Breast epithelium (tissue), 3 donors: ENCODE results near the gene SCAF4.

Experiments
- POLR2AphosphoS5 ChIP-seq, 3 donors: sonication (generic); formaldehyde crosslinking; IDR thresholded peaks; one replicate each; pipeline ENCODE4 v1.6.1; 2017; ENCODE audit warnings: antibody characterized with exemption in 3 of 3
- TF ChIP-seq, protein P1 (sequence below), 3 donors: fragments of 450-650 bp; IDR thresholded peaks; one replicate each; pipeline ENCODE4 v1.5.1; 2016 to 2017; ENCODE audit warnings: antibody characterized with exemption in 3 of 3, mild to moderate bottlenecking in 3 of 3, moderate library complexity in 3 of 3

DNA sequence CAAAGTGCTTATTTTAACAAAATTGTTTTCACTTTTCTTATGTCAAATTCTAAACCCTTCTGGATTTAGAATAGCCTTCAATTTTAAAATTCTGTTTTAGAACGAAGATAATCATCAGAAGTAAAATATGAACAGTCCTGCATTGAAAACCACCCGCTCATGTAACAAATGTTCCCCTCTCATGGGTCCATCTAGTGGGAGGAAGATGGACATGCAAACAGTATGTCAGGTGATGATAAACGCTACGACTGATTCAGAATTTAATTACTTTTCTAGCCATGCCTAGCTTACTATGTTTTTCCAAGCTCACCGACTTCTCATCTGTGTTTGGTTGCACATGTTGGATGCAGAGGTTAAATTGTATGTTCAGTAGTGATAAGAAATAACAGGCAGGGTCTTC lies 48.9 kb downstream of the SCAF4 start:
- TF ChIP-seq, protein P1, sequence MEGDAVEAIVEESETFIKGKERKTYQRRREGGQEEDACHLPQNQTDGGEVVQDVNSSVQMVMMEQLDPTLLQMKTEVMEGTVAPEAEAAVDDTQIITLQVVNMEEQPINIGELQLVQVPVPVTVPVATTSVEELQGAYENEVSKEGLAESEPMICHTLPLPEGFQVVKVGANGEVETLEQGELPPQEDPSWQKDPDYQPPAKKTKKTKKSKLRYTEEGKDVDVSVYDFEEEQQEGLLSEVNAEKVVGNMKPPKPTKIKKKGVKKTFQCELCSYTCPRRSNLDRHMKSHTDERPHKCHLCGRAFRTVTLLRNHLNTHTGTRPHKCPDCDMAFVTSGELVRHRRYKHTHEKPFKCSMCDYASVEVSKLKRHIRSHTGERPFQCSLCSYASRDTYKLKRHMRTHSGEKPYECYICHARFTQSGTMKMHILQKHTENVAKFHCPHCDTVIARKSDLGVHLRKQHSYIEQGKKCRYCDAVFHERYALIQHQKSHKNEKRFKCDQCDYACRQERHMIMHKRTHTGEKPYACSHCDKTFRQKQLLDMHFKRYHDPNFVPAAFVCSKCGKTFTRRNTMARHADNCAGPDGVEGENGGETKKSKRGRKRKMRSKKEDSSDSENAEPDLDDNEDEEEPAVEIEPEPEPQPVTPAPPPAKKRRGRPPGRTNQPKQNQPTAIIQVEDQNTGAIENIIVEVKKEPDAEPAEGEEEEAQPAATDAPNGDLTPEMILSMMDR (IDR thresholded peaks at IDR 0.05) = no peak
- TF ChIP-seq POLR2AphosphoS5 (IDR thresholded peaks at IDR 0.05) = no peak
